ENCODE data around the gene GNRH2. TPM values are rescaled to one million over a fixed set of nuclear protein-coding genes. Genes with fewer than 3 reads are reported as not detected.

Gene GNRH2
- total RNA-seq, 1 donor from 2014 or later = 2.7 TPM

DNA sequence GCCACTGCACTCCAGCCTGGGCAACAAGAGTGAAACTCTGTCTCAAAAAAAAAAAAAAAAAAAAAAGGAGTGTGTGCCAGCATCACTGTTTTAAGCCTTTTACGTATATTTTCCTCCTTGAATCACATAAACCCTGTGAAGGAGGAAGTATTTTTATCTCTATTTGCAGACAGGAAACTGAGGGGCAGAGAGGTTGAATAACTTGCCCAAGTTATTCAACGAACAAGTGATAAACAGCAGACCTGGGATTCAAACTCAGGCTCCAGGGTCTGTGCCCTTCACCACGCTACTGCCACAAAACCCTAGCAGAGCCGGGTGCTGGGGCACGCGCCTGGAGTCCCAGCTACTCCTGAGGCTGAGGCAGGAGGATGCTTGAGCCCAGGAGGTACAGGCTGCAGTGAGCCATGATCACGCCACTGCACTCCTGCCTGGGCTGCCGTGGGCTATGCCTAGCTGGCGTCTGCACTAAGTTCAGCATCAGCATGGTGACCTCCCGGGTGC, 50.5 kb downstream of the GNRH2 start:
- H3K27ac Mint-ChIP-seq = no peak overlapping the region
- peaks cover 41% of the 10 kb centered on the region for H3K27me3 Mint-ChIP-seq
- peaks cover 2% of the 10 kb centered on the region for H3K4me1 Mint-ChIP-seq (ENCODE audit: low read depth)
- TF ChIP-seq, protein P1, sequence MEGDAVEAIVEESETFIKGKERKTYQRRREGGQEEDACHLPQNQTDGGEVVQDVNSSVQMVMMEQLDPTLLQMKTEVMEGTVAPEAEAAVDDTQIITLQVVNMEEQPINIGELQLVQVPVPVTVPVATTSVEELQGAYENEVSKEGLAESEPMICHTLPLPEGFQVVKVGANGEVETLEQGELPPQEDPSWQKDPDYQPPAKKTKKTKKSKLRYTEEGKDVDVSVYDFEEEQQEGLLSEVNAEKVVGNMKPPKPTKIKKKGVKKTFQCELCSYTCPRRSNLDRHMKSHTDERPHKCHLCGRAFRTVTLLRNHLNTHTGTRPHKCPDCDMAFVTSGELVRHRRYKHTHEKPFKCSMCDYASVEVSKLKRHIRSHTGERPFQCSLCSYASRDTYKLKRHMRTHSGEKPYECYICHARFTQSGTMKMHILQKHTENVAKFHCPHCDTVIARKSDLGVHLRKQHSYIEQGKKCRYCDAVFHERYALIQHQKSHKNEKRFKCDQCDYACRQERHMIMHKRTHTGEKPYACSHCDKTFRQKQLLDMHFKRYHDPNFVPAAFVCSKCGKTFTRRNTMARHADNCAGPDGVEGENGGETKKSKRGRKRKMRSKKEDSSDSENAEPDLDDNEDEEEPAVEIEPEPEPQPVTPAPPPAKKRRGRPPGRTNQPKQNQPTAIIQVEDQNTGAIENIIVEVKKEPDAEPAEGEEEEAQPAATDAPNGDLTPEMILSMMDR (IDR thresholded peaks at IDR 0.05; ENCODE audit: unreplicated experiment) = no peak
- H3K9me3 Mint-ChIP-seq (ENCODE audit: low read depth) = no peaks in the 10 kb centered on the region
- H3K4me3 Mint-ChIP-seq (ENCODE audit: low read depth) = no peak overlapping the region
- no peak for DNase-seq (ENCODE audit: low spot score, unreplicated experiment)
- H3K36me3 Mint-ChIP-seq (ENCODE audit: insufficient read depth) = no peaks in the 10 kb centered on the region

GRCh38 chr20:3094848-3095629, 51.6 kb downstream of the GNRH2 start:
- Mint-ChIP-seq H3K27me3 (peaks cover 34% of the 10 kb centered on the region), H3K4me3 (ENCODE audit: low read depth) (no peak overlapping the region), H3K27ac (no peak overlapping the region), H3K9me3 (ENCODE audit: low read depth) (no peaks in the 10 kb centered on the region), H3K36me3 (ENCODE audit: insufficient read depth) (no peaks in the 10 kb centered on the region), H3K4me1 (ENCODE audit: low read depth) (peaks cover 2% of the 10 kb centered on the region)
- no peak for DNase-seq (ENCODE audit: low spot score, unreplicated experiment)
- TF ChIP-seq, protein P1 (IDR thresholded peaks at IDR 0.05; ENCODE audit: unreplicated experiment) = no peak

Other genes starting within 250 kb of the GNRH2 start
- 130 and 131 TPM in 2 replicates for gene CPXM1, start 243.0 kb upstream of the GNRH2 start, total RNA-seq
- not detected in 2 replicates for gene C20orf141, start 228.6 kb upstream of the GNRH2 start, total RNA-seq
- not detected in 2 replicates for gene TMEM239, start 227.3 kb upstream of the GNRH2 start, total RNA-seq
- 81.1 and 89.2 TPM in 2 replicates for gene PCED1A, start 203.0 kb upstream of the GNRH2 start, total RNA-seq
- gene VPS16, start 202.9 kb upstream of the GNRH2 start, total RNA-seq = 47.8 and 48.5 TPM in 2 replicates
- gene PTPRA, start 170.1 kb upstream of the GNRH2 start, total RNA-seq = 71.7 and 73.2 TPM in 2 replicates
- gene MRPS26, start 2.4 kb downstream of the GNRH2 start, total RNA-seq = 74.3 and 75.1 TPM in 2 replicates
- not detected in 2 replicates for gene OXT, start 28.0 kb downstream of the GNRH2 start, total RNA-seq
- not detected in 2 replicates for gene AVP, start 41.1 kb downstream of the GNRH2 start, total RNA-seq
- gene FASTKD5, start 116.2 kb downstream of the GNRH2 start, total RNA-seq = 14.2 and 16.1 TPM in 2 replicates
- gene UBOX5, start 116.2 kb downstream of the GNRH2 start, total RNA-seq = 8.3 and 9.2 TPM in 2 replicates
- 47.8 and 48.7 TPM in 2 replicates for gene LZTS3, start 129.9 kb downstream of the GNRH2 start, total RNA-seq
- gene DDRGK1, start 161.1 kb downstream of the GNRH2 start, total RNA-seq = 73.0 and 78.0 TPM in 2 replicates
- 62.3 and 67.8 TPM in 2 replicates for gene ITPA, start 165.9 kb downstream of the GNRH2 start, total RNA-seq
- gene SLC4A11, start 195.6 kb downstream of the GNRH2 start, total RNA-seq = 1.9 and 2.0 TPM in 2 replicates

Measured in progenitor cell of endocrine pancreas (in vitro differentiated cells).